ENCODE measurements around the gene IQSEC1.

- TF ChIP-seq EZH2 (IDR thresholded peaks at IDR 0.05; ENCODE audit: borderline replicate concordance, insufficient read depth, low read depth, low read length, poor library complexity, severe bottlenecking) (no peak), CTCF (IDR thresholded peaks at IDR 0.05) (no peak)
Measured at GRCh38 chr3:13014755-13015285, 58.4 kb downstream of the IQSEC1 start.
